HTR-8/SVneo (cell line): ENCODE data around the gene HOXA7.
A peak's percentile ranks its signal among the peaks of the same experiment; 100 is the strongest.

Experiments
- DNase-seq: peaks from one replicate; pipeline ENCODE4 v3.0.0; 2011; ENCODE audit warnings: low spot score, mixed read lengths; ENCODE audit not compliant: insufficient read length
- FAIRE-seq: peaks from 2 replicates; lab custom pipeline; 2011; peaks lifted over from hg19 to GRCh38; lab: Jason Lieb, UNC

The HOXA7 gene

GRCh38 chr7:27172315-27172774, 15.9 kb upstream of the HOXA7 start:
- FAIRE-seq (no peak), DNase-seq (no peak)

GRCh38 chr7:27171637-27172314, 15.3 kb upstream of the HOXA7 start:
- FAIRE-seq (no peak), DNase-seq (no peak)

GRCh38 chr7:27171325-27171636, 14.8 kb upstream of the HOXA7 start:
- no peak for FAIRE-seq

GRCh38 chr7:27170426-27171324, 14.2 kb upstream of the HOXA7 start:
- no peak for FAIRE-seq
- DNase-seq: no peak

More at GRCh38 chr7:27171325-27171636, 14.8 kb upstream of the HOXA7 start:
- DNase-seq: no peak

GRCh38 chr7:27169658-27170425, 13.4 kb upstream of the HOXA7 start:
- FAIRE-seq: peak; percentile 16
- DNase-seq: no peak

- FAIRE-seq (peak; percentile 79), DNase-seq (no peak)
These were observed 11.9 kb upstream of the HOXA7 start for GRCh38 chr7:27168265-27168947.

- DNase-seq (no peak), FAIRE-seq (no peak)
These were observed 11.4 kb upstream of the HOXA7 start for GRCh38 chr7:27167916-27168264.

GRCh38 chr7:27166531-27167505, 10.3 kb upstream of the HOXA7 start:
- no peak for DNase-seq
- FAIRE-seq: peak; percentile 57

- FAIRE-seq: no peak
These were observed 9.6 kb upstream of the HOXA7 start for GRCh38 chr7:27165996-27166530.

GRCh38 chr7:27165089-27165995, 8.9 kb upstream of the HOXA7 start, which contains the start of gene HOXA9:
TSS of gene HOXA9 (minus strand) at chr7:27165537. CDS start at chr7:27165457, 80 bp downstream.
- FAIRE-seq: peak; percentile 74

More at GRCh38 chr7:27165996-27166530, 9.6 kb upstream of the HOXA7 start:
- no peak for DNase-seq

GRCh38 chr7:27164367-27165088, 8.1 kb upstream of the HOXA7 start:
- DNase-seq: no peak
- peak; percentile 9 for FAIRE-seq

More at GRCh38 chr7:27165089-27165995, 8.9 kb upstream of the HOXA7 start, which contains the start of gene HOXA9:
- DNase-seq: peak; percentile 82

GRCh38 chr7:27164045-27164366, 7.5 kb upstream of the HOXA7 start:
- no peak for DNase-seq
- no peak for FAIRE-seq

GRCh38 chr7:27163288-27164044, 7.0 kb upstream of the HOXA7 start:
- no peak for DNase-seq
- FAIRE-seq: no peak

GRCh38 chr7:27162561-27163287, 6.2 kb upstream of the HOXA7 start:
- no peak for FAIRE-seq
- DNase-seq: no peak

GRCh38 chr7:27161721-27162560, 5.5 kb upstream of the HOXA7 start:
- no peak for FAIRE-seq
- DNase-seq: no peak
